Measurements from ENCODE around the gene TMEM165. TPM values are rescaled to one million over a fixed set of nuclear protein-coding genes. Genes with fewer than 3 reads are reported as not detected.

Gene TMEM165
- total and polyA plus RNA-seq, 2 donors (not counting 1 experiment from before 2014, with no cell fraction given) = 26.3 to 110 TPM

- H3K4me3 ChIP-seq (ENCODE audit: control extremely low read depth in 1 of 5, extremely low read depth in 1 of 5, insufficient read depth in 1 of 5, low read depth in 2 of 5, low read length in 4 of 5) = no peak overlapping the region
- CTCF ChIA-PET = interaction anchor here (1.5 kb wide), 1 partner anchor 14 kb away, joined by 3 read pairs; no protein-coding TSS in a partner anchor
- WGBS (ENCODE audit: insufficient coverage) = 83% methylated on average over 6 of the region's 6 CpGs
- H3K79me2 ChIP-seq (ENCODE audit: control insufficient read depth, insufficient read depth, low read length) = no peaks in the 10 kb centered on the region
- DNase-seq = no peak
- POLR2A ChIA-PET = no interaction called here
- H4K20me1 ChIP-seq (ENCODE audit: control insufficient read depth, insufficient read depth, low read length, poor library complexity, severe bottlenecking) = no peaks in the 10 kb centered on the region
- intact Hi-C loops (cut with micrococcal nuclease) = no loop called here
- H3K9ac ChIP-seq (ENCODE audit: low read length) = no peak overlapping the region
- no peaks in the 10 kb centered on the region for H3K9me3 ChIP-seq (ENCODE audit: control extremely low read depth in 1 of 3, control insufficient read depth in 2 of 3, insufficient read depth in 1 of 3, low read length in 2 of 3)
- ATAC-seq (ENCODE audit: low read depth) = no peak
- peak overlapping the region in 1 of 2 donors; percentile 34 for H3K27ac ChIP-seq (ENCODE audit: low read length in 2 of 2)
- Mint-ChIP-seq H3K27me3 (no peaks in the 10 kb centered on the region), H3K9me3 (ENCODE audit: insufficient read depth) (no peaks in the 10 kb centered on the region), H3K4me1 (peaks cover 7% of the 10 kb centered on the region), H3K4me3 (no peak overlapping the region), H3K27ac (no peak overlapping the region)
- H3K4me1 ChIP-seq (ENCODE audit: control insufficient read depth in 2 of 2, insufficient read depth in 2 of 2, low read length in 2 of 2) = no peaks in the 10 kb centered on the region
- H3K27me3 ChIP-seq (replicated peaks in 1 of 4; ENCODE audit: control extremely low read depth in 1 of 4, control insufficient read depth in 3 of 4, insufficient read depth in 4 of 4, low read length in 3 of 4) = no peaks in the 10 kb centered on the region
- no peak overlapping the region for H2AFZ ChIP-seq (ENCODE audit: insufficient read depth, low read depth, low read length, poor library complexity, severe bottlenecking)
- TF ChIP-seq CTCF (IDR thresholded peaks at IDR 0.05) (no peak), EZH2 (IDR thresholded peaks at IDR 0.05; ENCODE audit: borderline replicate concordance, insufficient read depth, low read depth, low read length, poor library complexity, severe bottlenecking) (no peak)
- H3K36me3 ChIP-seq (replicated peaks in 1 of 2; ENCODE audit: control extremely low read depth in 1 of 2, control insufficient read depth in 1 of 2, extremely low read depth in 1 of 2, insufficient read depth in 2 of 2, low read length in 1 of 2) = peaks cover 15 to 46% of the 10 kb centered on the region in 2 experiments
- H3K4me2 ChIP-seq (replicated peaks; ENCODE audit: low read depth, low read length, poor library complexity, severe bottlenecking) = no peak overlapping the region
Measured at GRCh38 chr4:55431710-55432336, 36.1 kb downstream of the TMEM165 start.

- H3K27me3 ChIP-seq (replicated peaks in 1 of 4; ENCODE audit: control extremely low read depth in 1 of 4, control insufficient read depth in 3 of 4, insufficient read depth in 4 of 4, low read length in 3 of 4) = no peaks in the 10 kb centered on the region
- H3K9me3 ChIP-seq (ENCODE audit: control extremely low read depth in 1 of 3, control insufficient read depth in 2 of 3, insufficient read depth in 1 of 3, low read length in 2 of 3) = no peaks in the 10 kb centered on the region
- POLR2A ChIA-PET = no interaction called here
- H3K27ac ChIP-seq (ENCODE audit: low read length in 2 of 2) = peak overlapping the region in 1 of 2 donors; percentile 6
- Mint-ChIP-seq H3K4me3 (no peak overlapping the region), H3K27me3 (no peaks in the 10 kb centered on the region), H3K27ac (peak overlapping the region; percentile 69), H3K9me3 (ENCODE audit: insufficient read depth) (no peaks in the 10 kb centered on the region), H3K4me1 (peaks cover 7% of the 10 kb centered on the region)
- H2AFZ ChIP-seq (ENCODE audit: insufficient read depth, low read depth, low read length, poor library complexity, severe bottlenecking) = no peak overlapping the region
- 18% methylated on average over 2 of the region's 3 CpGs for WGBS (ENCODE audit: insufficient coverage)
- H3K4me2 ChIP-seq (replicated peaks; ENCODE audit: low read depth, low read length, poor library complexity, severe bottlenecking) = no peak overlapping the region
- H3K4me3 ChIP-seq (ENCODE audit: control extremely low read depth in 1 of 5, extremely low read depth in 1 of 5, insufficient read depth in 1 of 5, low read depth in 2 of 5, low read length in 4 of 5) = no peak overlapping the region
- TF ChIP-seq EZH2 (IDR thresholded peaks at IDR 0.05; ENCODE audit: borderline replicate concordance, insufficient read depth, low read depth, low read length, poor library complexity, severe bottlenecking) (no peak), CTCF (IDR thresholded peaks at IDR 0.05) (no peak)
- intact Hi-C loops (cut with micrococcal nuclease) = no loop called here
- H3K36me3 ChIP-seq (replicated peaks in 1 of 2; ENCODE audit: control extremely low read depth in 1 of 2, control insufficient read depth in 1 of 2, extremely low read depth in 1 of 2, insufficient read depth in 2 of 2, low read length in 1 of 2) = peaks cover 13 to 50% of the 10 kb centered on the region in 2 experiments
- DNase-seq (peak; percentile 10), ATAC-seq (ENCODE audit: low read depth) (no peak)
- no peak overlapping the region for H3K9ac ChIP-seq (ENCODE audit: low read length)
- no peaks in the 10 kb centered on the region for H4K20me1 ChIP-seq (ENCODE audit: control insufficient read depth, insufficient read depth, low read length, poor library complexity, severe bottlenecking)
- no peaks in the 10 kb centered on the region for H3K79me2 ChIP-seq (ENCODE audit: control insufficient read depth, insufficient read depth, low read length)
- no peaks in the 10 kb centered on the region for H3K4me1 ChIP-seq (ENCODE audit: control insufficient read depth in 2 of 2, insufficient read depth in 2 of 2, low read length in 2 of 2)
- CTCF ChIA-PET = no interaction called here
Measured at GRCh38 chr4:55435141-55435841, 39.5 kb downstream of the TMEM165 start.

Measured in B cell (primary cell).